GM18505 (cell line): ENCODE results near the gene SC5D.

Experiments
- ATAC-seq: cut with Tn5 transposase; IDR thresholded peaks from one replicate; pipeline ENCODE4 v1.9.1; 2021; ENCODE audit not compliant: unreplicated experiment
- POLR2A ChIP-seq: IDR thresholded peaks from 4 replicates; pipeline ENCODE4 v1.6.1; 2011; ENCODE audit warnings: borderline replicate concordance; ENCODE audit not compliant: insufficient read depth, insufficient read length; ENCODE audit errors: extremely low read depth

SC5D gene

GRCh38 chr11:121274332-121274991 lies 18.1 kb upstream of the SC5D start:
- no peak for ATAC-seq
- no peak for TF ChIP-seq POLR2A

- ATAC-seq = no peak
- no peak for TF ChIP-seq POLR2A
Measured at GRCh38 chr11:121281698-121282097, 10.9 kb upstream of the SC5D start.

GRCh38 chr11:121282386-121282785 lies 10.2 kb upstream of the SC5D start:
- TF ChIP-seq POLR2A = no peak

GRCh38 chr11:121282886-121283502 lies 9.6 kb upstream of the SC5D start:
- ATAC-seq = no peak

More at GRCh38 chr11:121282386-121282785, 10.2 kb upstream of the SC5D start:
- no peak for ATAC-seq

GRCh38 chr11:121291319-121291718 lies 1.3 kb upstream of the SC5D start:
- TF ChIP-seq POLR2A = no peak

More at GRCh38 chr11:121282886-121283502, 9.6 kb upstream of the SC5D start:
- TF ChIP-seq POLR2A = no peak

GRCh38 chr11:121291896-121292494 lies 576 bp upstream of the SC5D start:
- TF ChIP-seq POLR2A = no peak
- ATAC-seq = peak; percentile 30

More at GRCh38 chr11:121291319-121291718, 1.3 kb upstream of the SC5D start:
- ATAC-seq = no peak

GRCh38 chr11:121293288-121293594 lies 670 bp downstream of the SC5D start:
- TF ChIP-seq POLR2A = no peak
- no peak for ATAC-seq

GRCh38 chr11:121295246-121296029 lies 2.9 kb downstream of the SC5D start:
- no peak for TF ChIP-seq POLR2A
- ATAC-seq = no peak

GRCh38 chr11:121297872-121298271 lies 5.3 kb downstream of the SC5D start:
- no peak for TF ChIP-seq POLR2A
- ATAC-seq = no peak

GRCh38 chr11:121298774-121299173 lies 6.2 kb downstream of the SC5D start:
- ATAC-seq = no peak
- no peak for TF ChIP-seq POLR2A

GRCh38 chr11:121299417-121299816 lies 6.8 kb downstream of the SC5D start:
- TF ChIP-seq POLR2A = no peak
- no peak for ATAC-seq

- TF ChIP-seq POLR2A = no peak
- ATAC-seq = no peak
Measured at GRCh38 chr11:121300313-121300971, 7.9 kb downstream of the SC5D start.
